Erythroblast (primary cell): ENCODE results near the gene HK2.

Experiments
- GATA1 ChIP-seq: IDR thresholded peaks from 2 replicates; pipeline ENCODE4 v1.6.1; 2011; ENCODE audit warnings: low read depth, mild to moderate bottlenecking, control low read depth, low read length, moderate library complexity
- POLR2A ChIP-seq: IDR thresholded peaks from 2 replicates; pipeline ENCODE4 v1.6.1; 2011; ENCODE audit warnings: mild to moderate bottlenecking, low read length

- TF ChIP-seq POLR2A = no peak
- no peak for TF ChIP-seq GATA1
Observed at GRCh38 chr2:74942263-74942662, 108.3 kb downstream of the HK2 start.
